NCI-H2107 treated with DMSO at 0.1 percent for 48 hours (cell line): ENCODE data around the gene TMEM132C.
"Not testable (repeated sequence)": the region's sequence is repeated elsewhere in the genome, so short reads cannot be mapped to it uniquely, and the experiment has no call there.

Experiments used
- DNase-seq: peaks from one replicate; lab custom pipeline; 2025; ENCODE audit not compliant: unreplicated experiment; lab: John Stamatoyannopoulos, UW

TMEM132C gene

GRCh38 chr12:128267131-128267622 lies at the start of gene TMEM132C:
TSS of gene TMEM132C (plus strand) at chr12:128267170. CDS start at chr12:128267403, 233 bp downstream.
- DNase-seq: no peak

- no peak for DNase-seq
Observed at GRCh38 chr12:128224226-128224625, 42.7 kb upstream of the TMEM132C start.

- DNase-seq: no peak
Observed at GRCh38 chr12:128228581-128228980, 38.4 kb upstream of the TMEM132C start.

GRCh38 chr12:128235635-128236417 lies 31.1 kb upstream of the TMEM132C start:
- no peak for DNase-seq

DNA sequence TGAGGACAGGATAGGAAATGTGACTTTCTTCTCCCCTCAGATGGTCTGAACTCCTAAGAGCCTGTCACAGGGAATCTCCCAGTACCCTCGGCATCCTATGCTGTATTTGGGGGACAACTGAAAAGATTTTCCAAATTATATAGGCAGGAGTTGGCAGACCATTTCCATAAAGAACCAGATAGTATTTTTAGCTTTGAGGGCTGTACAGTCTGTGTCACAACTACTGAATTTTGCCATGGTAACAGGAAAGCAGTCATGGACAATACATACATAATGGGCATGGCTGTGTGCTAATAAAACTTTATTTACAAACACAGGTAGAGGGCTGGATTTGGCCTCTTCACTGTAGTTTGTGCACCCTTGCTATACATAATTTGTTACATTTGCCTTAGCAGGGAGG lies 30.4 kb upstream of the TMEM132C start:
- no peak for DNase-seq

- no peak for DNase-seq
Observed at GRCh38 chr12:128240745-128241144, 26.2 kb upstream of the TMEM132C start.

DNA sequence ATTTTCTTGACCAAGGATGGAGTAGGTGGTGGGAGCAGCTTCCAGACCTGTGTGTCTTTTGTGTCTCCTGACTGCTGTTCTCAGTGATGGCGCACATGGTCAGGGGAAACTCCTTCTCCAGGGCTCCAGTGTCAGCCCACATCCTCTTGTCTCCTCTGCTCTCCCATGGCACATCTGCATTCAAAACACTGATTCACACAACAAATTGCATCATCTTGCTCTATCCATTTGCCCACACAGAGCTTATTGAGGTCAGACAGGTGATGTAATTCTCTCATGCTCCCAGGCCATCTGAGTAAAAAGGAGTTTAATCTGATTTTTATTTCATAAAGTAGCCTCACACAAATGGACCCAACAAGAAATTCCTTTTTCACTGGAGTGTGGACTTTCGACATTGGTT lies 21.8 kb upstream of the TMEM132C start:
- no peak for DNase-seq

GRCh38 chr12:128245905-128246304 lies 21.1 kb upstream of the TMEM132C start:
- no peak for DNase-seq

DNA sequence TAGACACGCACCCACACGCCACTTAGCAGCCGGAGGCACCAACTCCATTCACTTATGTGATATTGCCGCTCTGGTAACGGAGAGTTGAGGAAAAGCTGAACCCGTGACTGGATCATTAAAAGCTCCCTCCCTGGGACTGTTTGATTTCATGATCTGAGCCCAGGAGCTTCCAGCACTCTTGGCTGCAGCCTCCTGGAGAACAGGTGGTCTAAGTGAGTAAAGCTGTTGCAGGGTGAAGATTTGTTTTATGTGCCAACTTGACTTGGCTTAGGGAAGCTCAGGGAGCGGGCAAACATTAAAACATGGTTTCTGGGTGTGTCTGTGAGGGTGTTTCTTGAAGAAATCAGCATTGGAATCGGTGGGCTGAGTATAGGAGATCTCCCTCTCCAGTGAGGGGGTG lies 16.9 kb upstream of the TMEM132C start:
- no peak for DNase-seq

DNA sequence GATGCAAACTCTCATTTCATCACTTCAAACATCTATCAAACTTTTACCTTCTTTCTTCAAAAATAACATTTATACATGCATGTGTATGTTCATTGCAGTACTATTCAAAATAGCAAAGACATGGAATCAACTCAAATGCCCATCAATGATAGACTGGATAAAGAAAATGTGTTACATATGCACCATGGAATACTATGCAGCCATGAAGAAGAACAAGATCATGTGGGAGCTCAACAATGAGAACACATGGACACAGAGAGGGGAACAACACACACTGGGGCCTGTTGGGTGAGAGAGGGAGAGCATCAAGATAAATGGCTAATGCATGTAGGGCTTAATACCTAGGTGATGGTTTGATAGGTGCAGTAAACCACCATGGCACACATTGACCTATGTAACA lies 13.1 kb upstream of the TMEM132C start:
- not testable (repeated sequence) for DNase-seq

- peak; percentile 23 for DNase-seq
Observed at GRCh38 chr12:128258866-128259555, 8.0 kb upstream of the TMEM132C start.

GRCh38 chr12:128259556-128260070 lies 7.4 kb upstream of the TMEM132C start:
- peak; percentile 52 for DNase-seq

- DNase-seq: no peak
Observed at GRCh38 chr12:128261757-128262156, 5.2 kb upstream of the TMEM132C start.

GRCh38 chr12:128265566-128265965 lies 1.4 kb upstream of the TMEM132C start:
- no peak for DNase-seq

DNA sequence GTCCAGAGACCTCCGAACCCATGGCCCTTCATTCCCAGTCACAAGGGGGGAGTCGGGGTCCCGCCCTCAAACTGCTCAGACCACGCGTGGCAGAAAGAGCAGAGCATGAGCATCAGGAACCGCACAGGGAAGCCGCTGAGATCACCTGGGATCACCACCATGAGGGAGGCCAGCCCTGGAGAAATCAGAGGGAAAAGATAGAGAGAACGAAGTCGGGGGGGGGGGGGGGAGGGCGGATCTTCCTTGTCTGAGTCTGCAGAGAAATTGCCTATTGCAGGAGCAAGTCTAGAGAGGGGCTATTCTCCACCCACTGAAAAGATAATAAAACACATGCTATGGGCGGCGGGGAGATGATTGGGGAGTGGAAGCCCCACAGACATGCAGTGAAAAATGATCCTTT lies 884 bp upstream of the TMEM132C start:
- no peak for DNase-seq

DNA sequence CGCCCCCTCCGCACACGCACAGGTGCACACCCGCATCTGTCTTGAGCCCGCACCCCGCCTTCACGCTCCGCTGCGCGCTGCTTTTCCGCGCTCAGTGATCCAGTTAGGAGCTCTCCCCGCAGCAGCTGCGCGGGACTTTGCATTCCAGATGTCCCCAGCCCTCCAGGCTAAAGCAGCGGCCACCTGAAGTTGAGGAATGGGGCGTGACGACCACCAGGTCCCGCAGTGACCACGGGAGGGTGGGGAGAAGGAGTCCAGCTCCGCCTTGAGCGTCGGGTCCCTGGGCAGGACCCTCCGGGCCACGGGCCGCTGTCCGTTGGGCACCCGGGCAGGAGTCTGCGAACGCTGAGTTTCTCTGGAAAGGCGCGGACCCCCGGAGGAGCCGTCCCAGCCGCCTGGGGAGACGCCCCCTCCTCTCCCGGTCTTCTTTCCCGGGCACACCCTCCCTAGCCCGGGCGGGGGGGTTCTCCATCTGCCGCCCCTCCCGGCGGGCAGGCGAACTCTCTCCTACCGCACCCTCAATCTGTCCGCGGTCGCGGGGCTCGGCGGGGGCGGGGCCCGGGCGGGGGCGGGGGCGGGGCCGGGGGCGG lies 334 bp upstream of the TMEM132C start:
- no peak for DNase-seq

DNA sequence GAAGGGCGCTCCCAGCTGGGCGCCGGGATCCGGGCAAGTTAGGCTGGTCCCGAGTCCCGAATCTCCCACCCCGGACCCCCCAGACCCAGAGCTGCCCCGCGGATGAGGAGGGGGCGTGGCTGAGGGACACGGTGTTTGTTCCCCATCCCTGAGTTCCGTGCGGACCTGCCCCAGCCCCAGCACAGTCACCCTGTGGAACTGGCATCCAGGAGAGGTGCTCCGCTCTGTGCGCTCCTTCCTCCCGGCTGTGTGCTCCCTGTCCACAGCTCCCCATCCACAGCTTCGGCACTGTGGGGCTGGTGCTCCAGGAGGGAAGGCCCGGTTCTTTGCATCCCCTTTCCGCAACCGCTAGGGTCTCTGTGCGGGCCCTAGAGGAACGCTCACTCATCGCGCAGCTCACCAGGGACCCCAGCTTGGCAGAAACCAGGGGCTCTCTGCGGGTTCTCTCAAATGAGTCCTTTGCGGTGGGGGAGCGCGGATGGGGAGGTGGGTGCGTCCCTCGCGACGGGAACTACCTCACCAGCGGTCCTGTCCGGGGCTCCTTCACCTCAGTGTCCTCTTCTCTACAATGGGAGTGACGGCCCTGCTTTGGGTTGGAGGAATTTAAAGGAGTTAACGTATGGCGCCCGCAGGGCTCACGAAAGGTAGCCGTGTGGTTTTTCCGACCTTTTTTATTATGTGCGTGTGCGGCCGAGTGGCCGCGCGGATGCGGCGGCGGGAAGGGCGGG lies 845 bp downstream of the TMEM132C start:
- DNase-seq: no peak

GRCh38 chr12:128268379-128268995 lies 1.5 kb downstream of the TMEM132C start:
- no peak for DNase-seq

GRCh38 chr12:128269181-128269591 lies 2.2 kb downstream of the TMEM132C start:
- DNase-seq: no peak

DNA sequence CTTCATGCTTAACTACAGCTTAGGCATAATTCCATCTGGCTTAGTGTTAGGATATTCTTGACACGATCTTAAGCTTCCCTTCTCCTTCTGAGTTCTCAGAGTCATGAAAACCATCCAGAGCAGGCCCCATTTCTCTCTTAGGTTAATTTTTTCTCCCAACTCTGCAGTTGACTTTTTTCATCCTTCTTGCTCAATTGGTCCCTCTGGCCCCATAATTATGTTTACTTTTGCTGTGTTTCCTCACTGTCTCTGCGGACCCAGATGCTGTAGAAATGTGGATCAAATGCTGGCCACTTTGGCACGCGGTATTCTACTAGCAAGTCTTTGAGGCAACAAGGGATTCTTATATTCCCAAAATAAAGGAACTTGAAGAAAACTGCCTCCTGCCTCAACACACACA lies 9.5 kb downstream of the TMEM132C start:
- DNase-seq: no peak

GRCh38 chr12:128286970-128287369 lies 20.0 kb downstream of the TMEM132C start:
- DNase-seq: no peak
